Measurements from ENCODE around the gene C1QTNF9.

C1QTNF9 gene

DNA sequence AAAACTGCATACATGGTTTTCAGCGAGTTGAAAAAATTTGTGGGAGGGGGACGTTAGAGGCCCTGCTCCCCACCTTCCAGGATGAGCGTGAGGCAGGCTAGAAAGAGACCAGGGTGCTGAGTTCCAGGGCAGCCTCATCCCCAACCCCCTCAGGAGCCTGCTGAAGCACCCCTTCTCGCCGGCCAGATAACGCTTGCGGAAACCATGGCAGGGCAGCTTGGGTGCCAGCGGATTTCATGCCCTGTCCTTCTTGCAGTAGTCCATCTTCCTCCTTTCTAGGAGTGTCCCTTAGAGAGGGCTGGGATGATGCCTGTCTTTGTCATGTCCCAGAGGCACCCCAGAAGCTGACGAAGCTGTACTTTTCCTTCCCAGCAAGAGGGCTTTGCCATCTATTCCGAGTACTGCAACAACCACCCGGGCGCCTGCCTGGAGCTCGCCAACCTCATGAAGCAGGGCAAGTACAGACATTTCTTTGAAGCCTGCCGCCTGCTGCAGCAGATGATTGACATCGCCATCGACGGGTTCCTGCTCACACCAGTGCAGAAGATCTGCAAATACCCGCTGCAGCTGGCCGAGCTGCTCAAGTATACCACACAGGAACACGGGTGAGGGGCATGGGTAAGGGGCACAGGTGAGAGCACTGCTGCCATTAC lies 19.0 kb upstream of the C1QTNF9 start:
- TF ChIP-seq FOXM1 (IDR thresholded peaks at IDR 0.05; ENCODE audit: borderline replicate concordance, low read depth) (no peak), TAF1 (IDR thresholded peaks at IDR 0.05; ENCODE audit: low read depth) (no peak), CEBPB (IDR thresholded peaks at IDR 0.05) (no peak), EGR1 (IDR thresholded peaks at IDR 0.05) (no peak), TCF12 (IDR thresholded peaks at IDR 0.05; ENCODE audit: low read depth) (no peak), ZBTB7A (IDR thresholded peaks at IDR 0.05; ENCODE audit: low read depth) (no peak), REST (IDR thresholded peaks at IDR 0.05; ENCODE audit: low read depth) (no peak), CREB1 (IDR thresholded peaks at IDR 0.05; ENCODE audit: low read depth) (no peak), TEAD4 (IDR thresholded peaks at IDR 0.05) (no peak), YY1 (IDR thresholded peaks at IDR 0.05; ENCODE audit: low read depth) (no peak), RAD21 (IDR thresholded peaks at IDR 0.05; ENCODE audit: low read depth) (no peak), EP300 (IDR thresholded peaks at IDR 0.05; ENCODE audit: borderline replicate concordance) (no peak)
- TF ChIP-seq, protein P1, sequence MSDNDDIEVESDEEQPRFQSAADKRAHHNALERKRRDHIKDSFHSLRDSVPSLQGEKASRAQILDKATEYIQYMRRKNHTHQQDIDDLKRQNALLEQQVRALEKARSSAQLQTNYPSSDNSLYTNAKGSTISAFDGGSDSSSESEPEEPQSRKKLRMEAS (IDR thresholded peaks at IDR 0.05) = no peak

GRCh38 chr13:24292481-24292880 lies 16.9 kb upstream of the C1QTNF9 start:
- TF ChIP-seq NFIC (IDR thresholded peaks at IDR 0.05) = no peak
- no peak for TF ChIP-seq EGR1 (IDR thresholded peaks at IDR 0.05)
- no peak for TF ChIP-seq TCF12 (IDR thresholded peaks at IDR 0.05; ENCODE audit: low read depth)
- no peak for TF ChIP-seq RAD21 (IDR thresholded peaks at IDR 0.05; ENCODE audit: low read depth)
- TF ChIP-seq, protein P1 (IDR thresholded peaks at IDR 0.05) = no peak
- no peak for TF ChIP-seq TAF1 (IDR thresholded peaks at IDR 0.05; ENCODE audit: low read depth)
- TF ChIP-seq CREB1 (IDR thresholded peaks at IDR 0.05; ENCODE audit: low read depth) = no peak
- TF ChIP-seq CEBPB (IDR thresholded peaks at IDR 0.05) = no peak

DNA sequence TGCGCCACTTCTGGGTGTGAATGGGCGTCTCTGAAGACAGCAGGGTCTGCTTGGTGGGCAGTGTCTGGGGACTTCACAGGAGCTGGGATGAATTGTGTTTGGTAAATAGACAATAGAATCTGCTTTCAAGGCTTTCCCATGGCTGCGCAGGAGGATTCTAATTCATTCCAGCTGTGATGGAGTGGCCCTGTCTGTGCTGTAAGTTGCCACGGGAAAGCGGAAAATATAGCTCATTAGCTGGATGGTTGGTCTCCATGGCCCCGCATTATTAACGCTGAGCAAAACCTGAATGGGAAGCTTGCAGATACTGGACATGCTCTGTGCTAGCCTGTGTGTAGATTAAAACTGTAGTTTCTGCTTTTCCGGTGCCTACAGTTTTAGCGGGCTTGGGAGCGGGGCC lies 15.6 kb upstream of the C1QTNF9 start:
- no peak for TF ChIP-seq TCF12 (IDR thresholded peaks at IDR 0.05; ENCODE audit: low read depth)
- no peak for TF ChIP-seq USF1 (IDR thresholded peaks at IDR 0.05)
- TF ChIP-seq ZBTB7A (IDR thresholded peaks at IDR 0.05; ENCODE audit: low read depth) = no peak
- TF ChIP-seq, protein P1 (IDR thresholded peaks at IDR 0.05) = no peak

DNA sequence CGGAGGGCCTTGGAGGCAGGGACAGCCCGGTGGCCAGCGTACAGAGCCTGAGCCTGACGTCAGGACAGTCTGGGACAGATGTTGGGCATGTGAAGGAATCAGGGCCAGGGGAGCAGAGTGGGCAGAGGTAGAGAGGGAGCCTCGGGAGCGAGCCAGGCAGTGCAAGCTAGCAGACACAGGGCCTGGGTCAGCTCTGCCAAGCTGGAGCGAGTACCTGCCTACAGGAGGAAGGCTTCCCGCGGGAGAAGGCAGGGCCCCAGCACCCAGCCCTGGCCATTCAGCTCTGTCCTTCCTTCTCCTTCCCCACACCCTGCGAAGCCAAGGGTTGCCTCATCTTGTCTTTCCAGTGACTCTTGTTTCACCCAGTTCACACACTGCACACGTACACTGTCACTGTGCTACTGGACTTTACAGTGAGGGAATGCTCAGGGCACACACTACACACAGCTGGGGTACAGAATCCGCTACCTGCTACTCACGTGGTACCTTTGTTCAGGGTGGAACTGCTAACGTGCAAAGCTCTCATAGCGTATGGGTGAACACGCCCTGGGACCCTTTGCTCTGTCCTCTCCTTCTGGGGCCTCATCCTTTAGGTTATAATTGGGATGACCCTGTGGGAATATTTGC lies 9.8 kb upstream of the C1QTNF9 start:
- no peak for TF ChIP-seq RAD21 (IDR thresholded peaks at IDR 0.05; ENCODE audit: low read depth)

- no peak for TF ChIP-seq EP300 (IDR thresholded peaks at IDR 0.05; ENCODE audit: borderline replicate concordance)
- no peak for TF ChIP-seq TEAD4 (IDR thresholded peaks at IDR 0.05)
- no peak for TF ChIP-seq YY1 (IDR thresholded peaks at IDR 0.05; ENCODE audit: low read depth)
- TF ChIP-seq RAD21 (IDR thresholded peaks at IDR 0.05; ENCODE audit: low read depth) = no peak
- TF ChIP-seq FOXM1 (IDR thresholded peaks at IDR 0.05; ENCODE audit: borderline replicate concordance, low read depth) = no peak
- TF ChIP-seq CEBPB (IDR thresholded peaks at IDR 0.05) = no peak
These were observed 7.9 kb upstream of the C1QTNF9 start for GRCh38 chr13:24301434-24301833.

- TF ChIP-seq CREB1 (IDR thresholded peaks at IDR 0.05; ENCODE audit: low read depth) (no peak), YY1 (IDR thresholded peaks at IDR 0.05; ENCODE audit: low read depth) (no peak), CEBPB (IDR thresholded peaks at IDR 0.05) (no peak), USF1 (IDR thresholded peaks at IDR 0.05) (no peak), REST (IDR thresholded peaks at IDR 0.05; ENCODE audit: low read depth) (no peak), RAD21 (IDR thresholded peaks at IDR 0.05; ENCODE audit: low read depth) (no peak), EGR1 (IDR thresholded peaks at IDR 0.05) (no peak), TEAD4 (IDR thresholded peaks at IDR 0.05) (no peak), FOXM1 (IDR thresholded peaks at IDR 0.05; ENCODE audit: borderline replicate concordance, low read depth) (no peak), NFIC (IDR thresholded peaks at IDR 0.05) (no peak), TCF12 (IDR thresholded peaks at IDR 0.05; ENCODE audit: low read depth) (no peak), ZBTB7A (IDR thresholded peaks at IDR 0.05; ENCODE audit: low read depth) (no peak), TAF1 (IDR thresholded peaks at IDR 0.05; ENCODE audit: low read depth) (no peak), EP300 (IDR thresholded peaks at IDR 0.05; ENCODE audit: borderline replicate concordance) (no peak)
- TF ChIP-seq, protein P1 (IDR thresholded peaks at IDR 0.05) = no peak
These were observed 7.5 kb upstream of the C1QTNF9 start for GRCh38 chr13:24301911-24302310.
